Measurements from ENCODE around the gene F8A3.
"Not testable (repeated sequence)": the region's sequence is repeated elsewhere in the genome, so short reads cannot be mapped to it uniquely, and the experiment has no call there.

GRCh38 chrX:155466269-155466938 lies 8.0 kb upstream of the F8A3 start:
- TF ChIP-seq, protein P1, sequence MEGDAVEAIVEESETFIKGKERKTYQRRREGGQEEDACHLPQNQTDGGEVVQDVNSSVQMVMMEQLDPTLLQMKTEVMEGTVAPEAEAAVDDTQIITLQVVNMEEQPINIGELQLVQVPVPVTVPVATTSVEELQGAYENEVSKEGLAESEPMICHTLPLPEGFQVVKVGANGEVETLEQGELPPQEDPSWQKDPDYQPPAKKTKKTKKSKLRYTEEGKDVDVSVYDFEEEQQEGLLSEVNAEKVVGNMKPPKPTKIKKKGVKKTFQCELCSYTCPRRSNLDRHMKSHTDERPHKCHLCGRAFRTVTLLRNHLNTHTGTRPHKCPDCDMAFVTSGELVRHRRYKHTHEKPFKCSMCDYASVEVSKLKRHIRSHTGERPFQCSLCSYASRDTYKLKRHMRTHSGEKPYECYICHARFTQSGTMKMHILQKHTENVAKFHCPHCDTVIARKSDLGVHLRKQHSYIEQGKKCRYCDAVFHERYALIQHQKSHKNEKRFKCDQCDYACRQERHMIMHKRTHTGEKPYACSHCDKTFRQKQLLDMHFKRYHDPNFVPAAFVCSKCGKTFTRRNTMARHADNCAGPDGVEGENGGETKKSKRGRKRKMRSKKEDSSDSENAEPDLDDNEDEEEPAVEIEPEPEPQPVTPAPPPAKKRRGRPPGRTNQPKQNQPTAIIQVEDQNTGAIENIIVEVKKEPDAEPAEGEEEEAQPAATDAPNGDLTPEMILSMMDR (IDR thresholded peaks at IDR 0.05; ENCODE audit: low read depth, low read length), result not testable (repeated sequence)
- TF ChIP-seq EZH2phosphoT487 (IDR thresholded peaks at IDR 0.05; ENCODE audit: low read depth), result not testable (repeated sequence)

Measured in OCI-LY3 (cell line).